HG02588 (cell line): ENCODE results near the gene YBX2.
"Not testable (repeated sequence)": the region's sequence is repeated elsewhere in the genome, so short reads cannot be mapped to it uniquely, and the experiment has no call there.

Source experiments
- ATAC-seq: cut with Tn5 transposase; IDR thresholded peaks from one replicate; pipeline ENCODE4 v1.9.1; 2021; ENCODE audit warnings: mild to moderate bottlenecking, moderate library complexity; ENCODE audit not compliant: unreplicated experiment

YBX2 gene

DNA sequence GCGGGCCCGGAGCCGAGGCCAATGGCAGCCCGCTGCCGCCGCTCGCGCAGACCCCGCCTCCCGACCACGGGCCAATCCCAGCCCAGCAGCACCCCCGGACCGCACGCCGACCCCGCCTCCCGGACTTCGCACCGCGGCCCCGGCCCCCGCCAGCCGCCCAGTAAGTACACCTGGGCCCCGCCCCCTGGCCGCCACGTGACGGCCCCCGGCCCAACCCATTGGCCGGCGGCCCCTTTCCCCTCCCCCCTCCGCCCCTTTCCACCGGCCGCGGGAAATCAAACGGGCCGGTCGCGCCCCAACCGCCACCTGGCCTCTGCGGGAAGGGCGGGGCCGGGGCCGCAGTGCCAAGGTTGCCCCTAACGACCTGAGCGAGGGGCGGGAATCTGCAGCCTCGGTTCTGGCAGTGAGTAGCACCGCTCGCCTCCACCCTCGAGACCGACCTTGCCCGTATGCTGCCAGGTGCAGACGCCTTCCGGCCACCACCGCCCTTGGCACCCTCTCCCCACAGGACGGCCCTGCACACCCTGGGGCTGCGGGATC, at the start of gene YBX2:
TSS of gene YBX2 (minus strand) at position 26 of the 540 bp plus-strand sequence. CDS start 139 bp downstream, outside the sequence.
- ATAC-seq, result peak; percentile 57

GRCh38 chr17:7343250-7343649, 48.8 kb upstream of the YBX2 start:
- ATAC-seq, result no peak

- no peak for ATAC-seq
Measured at GRCh38 chr17:7341842-7342241, 47.4 kb upstream of the YBX2 start.

- ATAC-seq, result no peak
Measured at GRCh38 chr17:7340179-7340578, 45.7 kb upstream of the YBX2 start.

GRCh38 chr17:7337600-7337999, 43.2 kb upstream of the YBX2 start:
- not testable (repeated sequence) for ATAC-seq

DNA sequence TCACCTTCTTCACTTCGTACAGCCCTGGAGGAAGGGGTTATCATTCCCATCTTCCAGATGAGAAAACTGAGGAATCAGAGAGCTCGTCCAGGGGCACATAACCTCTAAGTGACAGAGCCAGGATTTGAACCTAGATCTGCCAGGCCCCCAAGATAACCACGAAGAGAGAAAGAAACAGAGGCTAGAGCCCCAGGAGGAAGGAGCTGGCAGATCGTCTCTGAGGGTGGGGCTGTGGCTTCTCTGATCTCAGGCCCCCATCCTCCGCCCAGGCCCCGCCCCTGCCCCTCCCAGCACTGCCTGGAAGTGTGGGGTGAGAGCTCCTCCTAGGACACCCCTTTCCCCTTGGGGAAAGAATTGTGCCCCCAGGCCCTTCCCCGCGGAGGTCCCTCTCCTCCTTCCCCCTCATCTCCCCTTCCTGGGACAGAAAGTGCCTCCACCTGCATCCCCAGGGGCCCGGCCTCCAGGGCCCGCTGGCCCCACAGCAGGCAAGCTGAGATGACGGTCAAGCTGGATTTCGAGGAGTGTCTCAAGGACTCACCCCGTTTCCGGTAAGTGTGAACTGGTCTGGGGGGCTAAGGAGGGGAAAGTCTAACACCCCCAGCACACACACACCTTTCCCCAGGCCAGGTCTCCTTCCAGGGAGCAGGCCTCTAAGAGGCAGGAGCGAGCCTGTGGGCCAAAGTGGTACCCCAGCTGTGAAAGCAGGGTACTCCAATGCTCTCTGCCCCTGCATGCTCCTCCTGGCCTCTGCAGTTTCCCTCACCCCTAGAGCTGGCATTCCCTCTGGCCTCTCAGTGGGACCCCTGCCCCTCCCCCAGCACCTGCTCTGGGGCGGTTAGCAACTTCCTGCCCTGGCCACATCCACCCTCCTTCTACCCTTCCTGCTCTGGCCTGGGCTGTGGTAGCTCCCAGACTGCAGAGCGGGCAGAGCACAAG, 42.1 kb upstream of the YBX2 start, which contains the start of gene ACAP1:
TSS of gene ACAP1 (plus strand) at position 290 of the 936 bp plus-strand sequence. CDS start at position 496, 206 bp downstream.
- ATAC-seq, result peak; percentile 63

DNA sequence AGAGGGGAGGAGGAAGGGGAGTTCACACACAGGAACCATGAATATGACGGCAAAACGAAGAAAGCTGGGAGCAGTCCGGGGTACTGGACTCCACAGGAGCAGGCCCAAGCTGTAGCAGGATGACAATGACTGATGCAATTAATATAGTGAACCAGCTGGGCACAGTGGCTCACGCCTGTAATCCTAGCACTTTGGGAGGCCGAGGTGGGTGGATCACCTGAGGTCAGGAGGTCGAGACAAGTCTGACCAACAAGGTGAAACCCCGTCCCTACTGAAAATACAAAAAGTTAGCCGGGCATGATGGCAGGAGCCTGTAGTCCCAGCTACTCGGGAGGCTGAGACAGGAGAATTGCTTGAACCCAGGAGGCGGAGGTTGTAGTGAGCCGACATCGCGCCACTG, 41.3 kb upstream of the YBX2 start:
- not testable (repeated sequence) for ATAC-seq

- no peak for ATAC-seq
Measured at GRCh38 chr17:7334938-7335538, 40.6 kb upstream of the YBX2 start.

DNA sequence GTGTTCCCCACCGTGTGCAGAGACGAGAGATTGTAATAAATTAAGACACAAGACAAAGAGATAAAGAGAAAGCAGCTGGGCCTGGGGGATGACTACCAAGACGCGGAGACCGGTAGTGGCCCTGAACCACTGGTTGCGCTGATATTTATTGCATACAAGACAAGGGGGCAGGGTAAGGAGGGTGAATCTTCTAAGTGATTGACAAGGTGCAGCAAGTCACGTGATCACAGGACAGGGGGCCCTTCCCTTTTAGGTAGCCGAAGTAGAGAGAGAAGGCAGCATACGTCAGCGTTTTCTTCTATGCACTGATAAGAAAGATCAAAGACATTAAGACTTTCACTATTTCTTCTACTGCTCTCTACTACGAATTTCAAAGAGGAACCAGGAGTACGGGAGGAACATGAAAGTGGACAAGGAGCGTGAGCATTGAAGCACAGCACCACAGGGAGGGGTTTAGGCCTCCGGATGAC, 38.2 kb upstream of the YBX2 start:
- ATAC-seq, result not testable (repeated sequence)

DNA sequence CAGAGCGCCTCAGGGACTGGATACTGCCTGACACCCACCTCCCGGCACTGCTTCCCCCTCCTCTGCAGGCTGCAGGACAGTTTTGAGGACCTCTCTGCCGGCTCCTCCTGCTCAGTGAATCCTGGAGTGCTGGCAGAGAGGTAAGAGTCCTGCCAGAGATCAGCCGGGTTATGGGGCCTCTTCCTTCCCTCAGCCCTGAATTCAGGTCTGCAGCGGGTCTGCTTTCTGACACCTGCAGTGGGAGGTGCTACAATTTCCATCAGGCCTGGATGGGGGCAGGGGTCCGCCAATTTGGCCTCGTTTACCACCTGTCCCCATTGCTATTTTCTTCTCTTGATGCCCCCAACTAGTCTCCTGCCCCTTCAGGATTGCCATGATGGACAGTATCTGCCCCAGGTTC, 37.7 kb upstream of the YBX2 start:
- ATAC-seq, result no peak

GRCh38 chr17:7330638-7331015, 36.2 kb upstream of the YBX2 start:
- no peak for ATAC-seq

GRCh38 chr17:7329997-7330637, 35.7 kb upstream of the YBX2 start:
- ATAC-seq, result peak; percentile 40

GRCh38 chr17:7329374-7329996, 35.0 kb upstream of the YBX2 start:
- ATAC-seq, result peak; percentile 56

DNA sequence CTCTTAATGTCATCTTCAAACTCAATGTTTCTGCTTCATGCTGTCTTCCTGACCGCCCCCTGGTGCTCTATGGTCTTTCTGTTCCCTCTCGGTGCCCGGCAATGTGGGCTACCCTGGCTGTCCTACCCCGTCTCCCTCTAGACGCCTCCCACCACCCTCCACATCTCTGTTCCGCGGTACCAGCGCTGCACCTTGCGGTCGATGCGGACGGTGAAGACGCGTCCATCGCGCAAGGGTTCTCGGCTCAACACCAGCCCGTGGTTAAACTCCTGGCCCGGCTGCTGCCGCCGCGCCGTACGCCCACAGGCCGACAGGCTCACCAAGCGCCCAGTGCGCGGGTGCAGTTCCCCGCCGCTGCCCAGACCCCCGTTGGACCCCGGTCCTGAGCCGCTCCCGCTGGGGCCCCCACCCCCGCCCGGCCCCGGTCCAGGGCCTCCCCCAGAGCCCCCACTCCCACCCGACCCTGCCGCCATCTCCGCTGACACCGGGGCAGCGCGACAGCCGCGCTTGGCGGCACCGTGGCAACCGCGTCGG, 34.5 kb upstream of the YBX2 start, which contains the start of gene NEURL4:
TSS of gene NEURL4 (minus strand) at position 496 of the 534 bp plus-strand sequence. CDS start at position 473, 23 bp downstream.
- ATAC-seq, result peak; percentile 21

DNA sequence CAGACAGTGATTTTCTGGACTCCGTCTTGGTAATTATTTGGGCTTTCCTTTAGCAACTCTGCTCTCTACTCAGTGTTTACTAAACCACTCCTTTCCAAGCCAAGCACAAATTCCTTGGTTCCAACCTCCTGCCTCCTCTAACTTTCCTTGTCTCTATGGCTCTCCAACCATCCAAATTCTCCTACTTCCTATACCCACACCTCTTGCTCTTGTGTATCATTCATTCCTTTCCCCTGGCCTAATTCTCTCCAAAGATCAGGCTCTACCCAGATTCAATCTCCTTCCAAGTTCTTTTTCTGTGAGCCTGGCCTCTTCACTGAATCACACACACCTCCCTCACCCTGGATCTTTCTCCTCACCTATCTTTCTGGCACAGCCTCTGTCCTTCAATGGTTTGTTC, 33.6 kb upstream of the YBX2 start:
- no peak for ATAC-seq

DNA sequence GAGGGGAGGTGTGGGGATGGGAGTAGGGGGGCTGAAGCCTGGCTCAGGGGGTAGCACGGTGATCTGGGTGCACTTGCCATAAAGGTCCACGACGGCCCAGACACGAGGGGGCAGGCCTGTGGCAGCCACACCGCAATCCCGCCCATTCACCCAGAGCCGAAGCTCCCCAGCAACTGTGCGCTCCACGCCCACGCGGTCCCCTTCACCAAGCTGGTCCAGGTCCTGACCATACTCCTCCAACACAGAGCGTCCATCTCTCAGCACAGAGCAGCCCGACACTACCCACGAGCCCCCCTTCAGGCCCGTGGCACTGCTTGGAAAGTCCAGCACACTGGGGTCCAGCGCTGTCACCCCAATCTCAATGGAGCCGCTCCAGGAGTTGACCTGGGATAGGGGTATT, 33.1 kb upstream of the YBX2 start:
- no peak for ATAC-seq

GRCh38 chr17:7327056-7327455, 32.6 kb upstream of the YBX2 start:
- no peak for ATAC-seq

- ATAC-seq, result no peak
Measured at GRCh38 chr17:7326186-7326585, 31.7 kb upstream of the YBX2 start.

GRCh38 chr17:7325031-7325528, 30.6 kb upstream of the YBX2 start:
- ATAC-seq, result no peak

DNA sequence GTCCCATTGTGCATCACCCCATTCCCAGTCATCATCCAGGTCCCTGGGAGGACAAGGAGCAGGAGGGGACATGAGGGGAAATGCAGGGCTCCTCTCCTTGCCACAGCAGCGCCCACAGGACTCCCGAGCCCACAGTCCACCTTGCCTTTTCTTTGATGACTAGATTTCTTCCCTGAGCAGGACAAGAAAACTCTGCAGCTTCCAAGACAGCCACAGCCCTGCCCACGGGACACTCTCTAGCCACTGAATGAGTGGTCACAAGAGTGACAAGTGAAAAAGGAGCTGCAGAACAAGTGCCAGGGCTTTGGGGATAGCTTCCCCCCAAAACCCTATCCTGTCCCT, 30.0 kb upstream of the YBX2 start:
- ATAC-seq, result no peak
